GM18951 (cell line): ENCODE results near the gene KLF2.

Source experiments
- POLR2A ChIP-seq: IDR thresholded peaks from 4 replicates; pipeline ENCODE4 v1.6.1; 2011; ENCODE audit warnings: mild to moderate bottlenecking; ENCODE audit not compliant: insufficient read length, insufficient read depth; ENCODE audit errors: extremely low read depth
- in situ Hi-C: fragments of 300-500 bp; cut with MboI; formaldehyde crosslinking; loops from one replicate; pipeline ENCODE4 v1.12.0; 2022; ENCODE audit warnings: low sequenced_read_pairs, mixed read lengths, inconsistent platforms; ENCODE audit not compliant: unreplicated experiment

KLF2 gene

GRCh38 chr19:16325641-16326400 is 1.2 kb downstream of the KLF2 start:
- TF ChIP-seq POLR2A, result no peak
- in situ Hi-C loops, result no loop called here

- in situ Hi-C loops, result no loop called here
- no peak for TF ChIP-seq POLR2A
These were observed 2.0 kb downstream of the KLF2 start for GRCh38 chr19:16326401-16327168.

- no peak for TF ChIP-seq POLR2A
- in situ Hi-C loops, result no loop called here
These were observed 2.5 kb downstream of the KLF2 start for GRCh38 chr19:16327169-16327475.

- TF ChIP-seq POLR2A, result no peak
- in situ Hi-C loops, result no loop called here
These were observed 2.9 kb downstream of the KLF2 start for GRCh38 chr19:16327501-16327900.

GRCh38 chr19:16327911-16328823 is 3.5 kb downstream of the KLF2 start:
- in situ Hi-C loops, result no loop called here
- TF ChIP-seq POLR2A, result no peak

GRCh38 chr19:16328824-16329482 is 4.3 kb downstream of the KLF2 start:
- in situ Hi-C loops, result no loop called here

GRCh38 chr19:16330368-16330801 is 5.8 kb downstream of the KLF2 start:
- in situ Hi-C loops, result no loop called here
- TF ChIP-seq POLR2A, result no peak

More at GRCh38 chr19:16328824-16329482, 4.3 kb downstream of the KLF2 start:
- no peak for TF ChIP-seq POLR2A

- in situ Hi-C loops, result no loop called here
- no peak for TF ChIP-seq POLR2A
These were observed 6.4 kb downstream of the KLF2 start for GRCh38 chr19:16330806-16331690.

- TF ChIP-seq POLR2A, result no peak
- in situ Hi-C loops, result no loop called here
These were observed 8.5 kb downstream of the KLF2 start for GRCh38 chr19:16333001-16333586.

GRCh38 chr19:16334411-16334810 is 9.8 kb downstream of the KLF2 start:
- no peak for TF ChIP-seq POLR2A
- in situ Hi-C loops, result no loop called here

GRCh38 chr19:16335226-16335625 is 10.6 kb downstream of the KLF2 start:
- in situ Hi-C loops, result no loop called here

GRCh38 chr19:16336571-16336970 is 11.9 kb downstream of the KLF2 start:
- no peak for TF ChIP-seq POLR2A
- in situ Hi-C loops, result no loop called here

More at GRCh38 chr19:16335226-16335625, 10.6 kb downstream of the KLF2 start:
- TF ChIP-seq POLR2A, result no peak
